ENCODE data around the gene EXOC8.

The EXOC8 gene, protein sequence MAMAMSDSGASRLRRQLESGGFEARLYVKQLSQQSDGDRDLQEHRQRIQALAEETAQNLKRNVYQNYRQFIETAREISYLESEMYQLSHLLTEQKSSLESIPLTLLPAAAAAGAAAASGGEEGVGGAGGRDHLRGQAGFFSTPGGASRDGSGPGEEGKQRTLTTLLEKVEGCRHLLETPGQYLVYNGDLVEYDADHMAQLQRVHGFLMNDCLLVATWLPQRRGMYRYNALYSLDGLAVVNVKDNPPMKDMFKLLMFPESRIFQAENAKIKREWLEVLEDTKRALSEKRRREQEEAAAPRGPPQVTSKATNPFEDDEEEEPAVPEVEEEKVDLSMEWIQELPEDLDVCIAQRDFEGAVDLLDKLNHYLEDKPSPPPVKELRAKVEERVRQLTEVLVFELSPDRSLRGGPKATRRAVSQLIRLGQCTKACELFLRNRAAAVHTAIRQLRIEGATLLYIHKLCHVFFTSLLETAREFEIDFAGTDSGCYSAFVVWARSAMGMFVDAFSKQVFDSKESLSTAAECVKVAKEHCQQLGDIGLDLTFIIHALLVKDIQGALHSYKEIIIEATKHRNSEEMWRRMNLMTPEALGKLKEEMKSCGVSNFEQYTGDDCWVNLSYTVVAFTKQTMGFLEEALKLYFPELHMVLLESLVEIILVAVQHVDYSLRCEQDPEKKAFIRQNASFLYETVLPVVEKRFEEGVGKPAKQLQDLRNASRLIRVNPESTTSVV

DNA sequence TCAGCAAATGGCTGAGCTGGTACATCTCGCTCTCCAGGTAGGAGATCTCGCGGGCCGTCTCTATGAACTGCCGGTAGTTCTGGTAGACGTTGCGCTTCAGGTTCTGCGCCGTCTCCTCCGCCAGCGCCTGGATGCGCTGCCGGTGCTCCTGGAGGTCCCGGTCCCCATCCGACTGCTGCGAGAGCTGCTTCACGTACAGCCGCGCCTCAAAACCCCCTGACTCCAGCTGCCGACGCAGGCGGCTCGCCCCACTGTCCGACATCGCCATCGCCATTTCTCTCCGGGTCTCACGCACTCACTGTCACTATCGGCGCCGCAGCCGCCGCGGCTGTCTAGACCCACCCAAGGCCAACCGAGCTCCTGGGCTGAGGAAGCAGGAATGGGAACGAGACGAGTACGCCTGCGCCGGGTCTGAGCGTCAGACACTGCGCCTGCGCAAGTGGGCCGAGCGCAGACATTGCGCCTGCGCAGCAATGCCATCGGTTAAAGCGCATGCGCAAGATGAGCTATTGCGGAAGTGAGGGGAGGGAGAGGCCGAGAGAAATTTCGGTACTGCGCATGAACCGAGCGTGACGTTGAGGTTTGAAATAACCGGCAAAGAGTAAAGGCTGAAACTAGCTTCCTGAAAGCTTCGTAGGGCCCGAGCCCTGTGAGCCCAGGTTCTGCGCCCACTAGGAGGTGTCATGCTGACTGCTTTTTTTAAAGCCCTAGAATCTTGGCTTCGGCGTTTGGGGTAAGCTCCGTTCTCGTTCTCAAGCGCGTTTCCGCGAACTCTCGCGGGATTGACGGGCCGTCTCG is at the start of gene EXOC8:
Gene EXOC8, minus strand, starts transcription at position 381 of the 798 bp plus-strand sequence. Its CDS starts 107 bp downstream, at position 274.
- peak; percentile 98 for DNase-seq

DNA sequence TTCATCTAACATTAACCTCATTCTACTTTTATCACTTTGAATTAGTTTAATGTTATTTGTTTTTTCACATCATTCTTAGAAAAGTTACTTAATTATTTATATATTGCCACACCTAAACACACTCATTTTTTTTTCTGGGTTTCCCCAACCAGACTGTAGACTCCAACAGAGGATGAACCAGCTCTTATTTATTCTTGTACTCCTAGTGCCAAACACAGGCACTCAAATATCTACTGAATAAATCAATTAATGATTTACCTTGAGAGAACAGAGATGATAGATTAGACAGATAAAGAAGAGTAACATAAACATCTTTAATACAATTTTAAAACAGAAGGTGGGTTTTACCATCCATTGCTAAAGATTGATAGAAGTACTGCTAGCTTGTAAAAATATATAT is 48.8 kb upstream of the EXOC8 start:
- DNase-seq, result no peak

DNA sequence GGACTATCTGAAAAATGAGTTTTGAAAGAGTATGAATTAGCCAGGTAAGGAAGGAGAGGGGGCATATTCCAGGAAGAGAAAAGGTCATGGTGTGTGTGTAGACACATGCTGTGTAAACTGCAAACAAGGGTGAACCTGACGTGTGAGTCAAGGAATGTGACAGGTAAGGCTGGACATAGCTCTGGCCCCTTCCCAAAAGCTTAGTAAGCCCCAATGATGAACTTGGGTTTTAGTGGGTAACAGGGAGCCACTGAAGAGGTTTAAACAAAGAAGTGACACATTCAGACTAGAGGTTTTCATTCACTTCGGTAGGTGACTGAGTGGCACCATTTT is 47.7 kb upstream of the EXOC8 start:
- no peak for DNase-seq

DNA sequence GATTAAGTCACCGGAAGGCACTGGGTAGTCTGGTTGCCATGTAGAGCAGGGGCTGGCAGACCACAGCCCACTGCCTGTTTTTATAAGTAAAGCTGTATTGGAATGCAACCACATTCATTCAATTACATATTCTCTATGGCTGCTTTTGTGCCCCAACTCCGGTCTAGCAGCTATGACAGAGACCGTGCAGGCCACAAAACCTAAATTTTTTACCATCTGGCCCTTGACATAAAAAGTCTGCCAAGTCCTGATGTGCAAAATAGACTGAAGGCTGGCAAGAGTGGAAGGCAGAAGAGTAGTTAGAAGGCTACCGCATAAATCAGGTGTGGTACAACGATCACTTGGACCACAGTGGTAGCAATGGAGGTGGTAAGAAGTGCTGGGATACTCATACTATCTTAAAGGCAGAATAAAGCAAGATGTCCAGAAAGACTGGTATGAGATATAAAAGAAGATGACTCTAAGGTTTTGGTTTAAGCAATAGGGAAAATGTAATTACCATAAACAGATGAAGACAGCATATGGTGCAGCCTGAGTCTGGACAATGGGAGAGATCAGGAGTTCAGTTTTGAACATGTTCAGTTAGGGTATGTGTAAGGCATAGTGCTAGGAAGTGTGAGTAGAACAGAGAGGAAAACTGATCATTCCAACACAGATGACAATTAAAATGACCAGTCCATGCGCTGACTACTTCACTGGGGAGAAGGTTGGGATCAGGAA is 47.2 kb upstream of the EXOC8 start:
- DNase-seq, result no peak

DNA sequence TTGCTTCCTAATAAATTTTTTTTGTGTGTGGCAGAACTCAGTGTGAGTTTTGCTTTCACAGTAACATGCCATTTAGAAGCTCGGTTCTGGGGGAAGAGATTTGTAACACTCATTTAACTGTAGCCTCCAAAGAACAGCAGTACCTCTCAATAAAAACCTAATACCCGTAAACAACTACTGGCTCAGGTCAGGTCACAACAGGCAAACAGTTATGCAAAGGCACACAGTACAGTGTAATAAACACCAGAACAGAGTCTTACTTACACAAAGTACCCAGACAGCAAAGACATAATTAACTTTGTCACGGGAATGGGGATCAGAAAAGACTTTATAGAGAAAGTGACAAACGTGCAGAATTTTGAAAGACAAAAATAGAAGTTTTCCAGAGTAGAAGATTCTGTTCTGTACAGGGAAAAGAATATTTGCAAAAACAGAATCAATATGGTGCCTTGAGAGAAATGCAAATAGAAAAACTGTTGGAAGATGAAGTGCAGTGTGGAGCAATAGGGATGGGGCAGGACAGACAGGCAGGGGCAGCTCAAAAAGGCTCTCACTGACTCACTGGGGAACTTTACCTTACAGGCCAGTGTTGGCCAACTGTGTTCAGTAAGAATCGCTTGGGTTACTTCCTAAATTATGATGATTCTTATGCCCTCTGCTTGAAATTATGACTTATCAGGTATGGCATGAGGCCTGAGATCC is 45.7 kb upstream of the EXOC8 start:
- no peak for DNase-seq

DNA sequence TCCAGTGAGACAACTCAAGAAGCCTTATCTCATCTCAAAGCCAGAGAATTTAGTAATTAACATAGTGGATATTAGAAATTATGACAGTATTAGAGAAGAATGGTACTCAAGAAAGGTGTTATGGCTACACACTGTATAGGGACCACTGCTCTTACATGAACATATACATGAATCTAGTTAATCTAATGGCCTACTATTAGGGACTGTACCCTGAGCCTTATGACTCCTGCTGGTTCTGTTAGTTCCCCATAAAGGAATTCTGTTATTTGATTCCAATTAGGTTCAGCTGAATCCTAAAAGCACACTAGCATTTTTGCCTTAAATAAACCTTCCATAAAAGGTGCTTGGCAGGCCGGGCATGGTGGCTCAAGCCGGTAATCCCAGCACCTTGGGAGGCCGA is 44.8 kb upstream of the EXOC8 start:
- no peak for DNase-seq

DNA sequence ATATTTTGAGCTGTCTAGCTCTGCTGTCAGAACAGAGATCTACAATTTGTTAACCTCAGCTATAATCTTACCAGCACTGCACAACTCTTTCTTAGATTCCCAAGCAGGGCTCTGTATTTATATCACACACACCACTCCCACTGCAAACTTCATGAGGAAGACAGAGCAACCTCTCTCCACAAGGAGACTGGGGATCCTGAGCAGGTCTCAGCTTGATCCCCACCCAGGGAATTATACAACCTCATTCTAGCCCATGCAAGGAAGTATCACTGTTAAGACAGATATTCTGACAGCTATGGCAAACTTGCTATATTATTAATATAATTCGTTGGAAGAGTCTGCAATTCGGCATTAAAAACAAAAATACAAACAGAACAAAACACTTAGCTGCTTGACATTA is 44.1 kb upstream of the EXOC8 start:
- no peak for DNase-seq

DNA sequence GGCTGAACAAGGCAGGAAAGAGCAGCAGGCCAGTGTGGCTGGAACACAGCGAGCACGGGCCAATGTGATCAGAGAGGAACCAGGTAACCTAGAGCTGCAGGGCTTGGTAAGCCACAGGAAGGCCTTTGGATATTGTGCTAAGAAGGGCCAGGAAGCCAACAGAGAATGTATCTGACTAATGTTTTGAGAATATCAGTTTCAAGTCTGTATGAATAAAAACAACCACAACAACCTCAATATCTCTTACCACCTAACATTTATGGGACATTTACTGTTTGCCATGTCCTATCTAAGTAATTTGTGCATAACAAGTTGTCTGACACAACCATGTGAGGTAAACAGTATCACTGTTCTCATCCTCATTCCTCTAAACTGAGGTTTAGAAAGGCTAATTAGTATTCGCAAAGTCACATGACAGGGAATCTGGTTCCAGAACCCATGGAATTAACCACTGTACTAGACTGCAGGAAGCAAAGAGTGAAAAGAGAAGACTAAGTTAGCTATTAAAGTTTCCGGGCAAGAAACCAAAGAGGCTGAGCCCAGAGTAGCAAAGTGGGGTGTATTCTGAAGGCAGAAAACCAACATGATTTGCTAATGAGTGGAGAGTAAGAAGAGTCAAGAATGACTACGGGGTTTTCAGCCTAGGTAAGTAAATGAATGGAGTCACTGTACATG is 39.4 kb upstream of the EXOC8 start:
- no peak for DNase-seq

DNA sequence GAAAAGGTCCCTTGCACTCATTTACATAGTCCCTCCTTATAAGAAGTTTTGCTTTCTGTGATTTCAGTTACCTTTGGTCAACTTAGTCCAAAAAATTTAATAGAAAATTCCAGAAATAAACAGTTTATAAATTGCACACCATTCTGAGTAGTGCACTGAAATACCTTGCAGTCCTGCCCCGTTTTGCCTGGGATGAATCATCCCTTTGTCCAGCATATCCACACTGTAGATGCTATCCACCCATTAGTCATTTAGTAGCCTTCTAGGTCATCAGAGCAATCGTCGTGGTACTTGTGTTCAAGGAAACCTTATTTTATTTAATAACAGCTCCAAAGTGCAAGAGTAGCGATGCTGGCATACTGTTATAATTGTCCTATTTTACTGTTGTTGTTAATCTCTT is 38.4 kb upstream of the EXOC8 start:
- no peak for DNase-seq

DNA sequence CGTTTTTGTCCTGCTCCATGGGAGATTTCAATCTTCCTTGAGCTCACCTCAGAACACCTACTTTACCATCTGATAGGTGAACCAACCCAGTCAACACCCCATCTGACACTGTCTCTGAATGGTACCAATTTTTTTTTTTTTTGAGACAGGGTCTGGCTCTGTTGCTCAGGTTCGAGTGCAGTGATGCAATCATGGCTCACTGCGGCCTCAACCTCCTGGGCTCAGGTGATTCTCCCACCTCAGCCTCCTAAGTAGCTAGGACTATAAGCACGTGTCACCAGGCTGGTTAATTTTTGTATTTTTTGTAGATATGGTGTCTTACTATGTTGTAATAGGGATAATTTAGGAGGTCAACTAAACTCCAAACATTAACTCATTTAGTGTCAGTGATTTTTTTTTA is 36.7 kb upstream of the EXOC8 start:
- DNase-seq, result no peak

DNA sequence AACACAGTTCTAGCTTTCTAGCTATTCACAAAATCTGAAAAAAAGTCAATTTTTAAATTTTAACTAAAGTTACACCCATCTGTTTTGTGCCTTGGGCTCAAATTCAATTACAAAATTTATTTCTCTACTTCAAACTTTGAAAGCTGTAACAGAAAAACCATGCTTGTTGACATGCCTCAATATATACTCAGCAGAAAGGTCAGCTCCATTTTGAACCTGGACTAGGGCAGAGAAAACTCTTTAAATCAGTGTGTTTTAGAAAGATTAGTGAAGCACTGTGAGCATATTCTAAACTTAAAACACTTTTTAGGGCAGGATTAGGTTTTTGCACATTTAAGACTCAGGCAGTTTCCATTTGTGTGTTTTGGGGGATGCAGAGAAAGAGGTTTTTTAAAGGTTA is 34.8 kb upstream of the EXOC8 start:
- DNase-seq, result no peak

DNA sequence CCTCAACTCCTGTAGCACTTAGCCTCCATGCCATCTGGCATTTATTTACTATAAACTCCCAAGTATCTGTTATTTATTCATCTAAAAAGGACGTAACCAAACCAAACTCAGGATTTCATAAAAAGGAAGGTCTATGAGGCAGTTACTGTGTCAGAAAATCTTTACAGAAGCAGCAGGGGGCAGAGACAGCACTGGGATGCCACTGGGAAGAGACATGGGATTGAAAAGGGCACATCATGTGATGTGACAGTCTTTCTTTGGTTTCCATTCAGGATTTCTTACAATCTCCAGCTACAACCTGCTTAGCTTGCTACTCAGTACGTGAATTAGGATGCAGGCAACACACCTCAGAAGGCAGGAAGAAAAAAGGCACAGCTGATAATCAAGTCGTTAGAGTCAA is 31.6 kb upstream of the EXOC8 start:
- DNase-seq, result no peak

DNA sequence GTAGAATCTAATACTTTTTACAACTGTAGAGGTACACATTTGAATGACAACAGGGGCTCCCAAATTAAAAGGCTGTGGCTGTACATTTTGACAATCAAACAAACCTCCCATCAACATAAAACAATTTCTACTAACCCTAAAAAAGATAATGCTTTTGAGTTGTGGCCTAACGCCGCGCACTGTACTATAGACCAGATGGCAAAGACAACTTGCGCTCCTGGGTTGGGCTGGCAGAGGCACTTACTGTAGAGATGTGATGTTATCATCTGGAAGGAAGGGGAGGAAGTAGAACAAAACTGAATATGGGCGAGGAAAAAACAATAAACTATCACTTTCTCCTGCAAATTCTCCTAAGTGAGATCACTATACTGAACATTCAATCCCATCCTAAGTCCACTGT is 26.5 kb upstream of the EXOC8 start:
- DNase-seq, result no peak

DNA sequence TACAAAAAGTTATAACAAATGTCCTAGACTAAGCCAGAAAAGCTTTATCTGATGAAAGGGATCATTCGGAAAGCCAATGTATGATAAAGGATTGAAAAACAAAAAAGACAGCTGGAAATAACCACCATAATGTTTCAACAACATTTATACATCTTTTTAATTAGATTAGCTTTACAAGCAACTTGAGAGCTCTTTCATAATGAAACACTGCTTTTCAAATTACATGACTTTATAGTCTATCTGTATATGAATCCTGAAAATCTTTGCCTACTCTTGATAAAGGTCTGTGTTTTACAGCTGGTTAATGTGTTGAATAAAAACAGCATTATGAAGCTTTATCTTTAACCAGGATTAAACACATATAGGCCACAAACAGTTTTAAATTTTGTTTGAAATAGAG is 26.0 kb upstream of the EXOC8 start:
- no peak for DNase-seq

DNA sequence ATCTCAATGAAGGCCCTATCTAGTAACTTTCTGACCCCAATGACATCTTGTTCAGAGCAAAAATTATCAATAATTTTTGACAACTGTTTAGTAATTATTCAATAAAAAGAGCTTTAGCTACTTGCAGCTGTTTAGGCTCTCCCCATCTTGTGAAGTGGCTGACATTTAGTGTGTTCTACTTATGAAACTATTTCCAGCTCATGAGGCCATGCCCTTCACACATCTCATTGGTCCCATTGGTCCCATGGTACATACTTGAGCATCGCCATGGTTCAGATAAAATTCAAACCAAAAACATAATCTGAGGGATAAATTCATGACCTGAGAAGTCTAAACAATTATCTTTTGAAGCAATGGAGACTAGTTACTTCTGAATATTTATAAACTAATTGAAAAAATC is 24.7 kb upstream of the EXOC8 start:
- no peak for DNase-seq

DNA sequence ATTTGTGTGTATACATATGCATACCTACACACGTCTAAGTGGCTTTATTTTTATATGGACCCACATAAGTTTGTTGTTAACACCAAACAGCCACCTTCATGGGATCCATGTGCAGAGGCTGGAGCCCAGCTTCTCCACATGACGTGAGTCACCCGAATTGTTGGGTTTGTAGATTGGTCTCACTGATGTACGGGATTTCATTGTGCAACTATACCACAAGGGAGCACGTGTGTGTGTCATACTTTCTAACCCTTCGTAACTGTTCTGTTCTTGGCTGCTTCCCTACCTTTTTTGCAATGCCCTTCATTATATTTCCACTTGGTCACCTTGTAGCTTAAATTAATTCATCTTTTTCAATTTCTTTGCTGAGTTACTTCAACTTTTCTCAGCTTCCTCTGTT is 21.5 kb upstream of the EXOC8 start:
- no peak for DNase-seq

DNA sequence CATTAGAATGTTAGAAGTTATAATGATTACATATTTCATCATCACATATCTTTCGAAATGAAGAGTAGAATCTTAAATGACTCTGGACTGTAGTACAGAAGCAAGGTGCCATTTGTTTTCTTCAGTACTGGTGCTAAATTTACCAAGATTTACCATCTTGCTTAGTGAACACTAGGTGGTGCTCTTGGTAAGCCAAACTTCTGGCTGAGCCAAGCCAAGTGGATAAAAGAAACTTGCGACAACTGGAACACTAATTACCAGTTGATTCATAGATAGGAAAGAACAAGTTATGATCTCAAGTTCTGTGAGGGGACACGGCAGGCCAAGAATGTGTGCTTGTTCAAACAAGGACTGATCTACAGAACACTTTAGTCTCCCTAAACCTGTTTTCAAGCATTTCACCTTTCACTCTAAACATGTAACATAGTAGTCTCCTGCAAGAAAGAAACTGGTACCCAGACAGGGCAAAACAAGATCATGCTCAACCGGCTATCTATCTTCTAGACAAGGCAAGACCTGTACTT is 20.2 kb upstream of the EXOC8 start:
- peak; percentile 66 for DNase-seq

DNA sequence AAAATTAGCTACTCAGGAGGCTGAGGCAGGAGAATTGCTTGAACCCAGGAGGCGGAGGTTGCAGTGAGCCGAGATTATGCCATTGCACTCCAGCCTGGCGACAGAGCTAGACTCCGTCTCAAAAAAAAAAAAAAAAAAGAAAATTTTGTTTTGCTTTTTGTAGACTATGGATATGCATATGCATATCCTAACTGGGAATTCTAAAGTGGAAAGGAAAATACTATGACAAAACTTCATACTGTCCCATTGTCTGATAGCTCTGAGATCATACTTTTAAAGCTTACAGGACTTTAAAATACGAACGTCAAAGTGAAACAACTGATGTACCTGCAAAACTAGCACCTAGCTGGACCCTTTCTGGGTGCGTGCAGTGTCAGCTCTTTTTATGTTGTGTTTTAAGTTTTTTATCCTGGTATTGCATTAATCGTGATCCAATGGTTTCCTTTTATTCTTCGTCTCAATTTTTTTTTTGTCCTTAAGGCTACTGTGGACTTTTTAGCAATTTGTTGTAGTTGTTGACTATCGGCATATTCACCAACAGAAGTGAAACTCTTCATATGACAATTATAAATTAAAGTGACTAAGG is 19.6 kb upstream of the EXOC8 start:
- DNase-seq, result no peak

DNA sequence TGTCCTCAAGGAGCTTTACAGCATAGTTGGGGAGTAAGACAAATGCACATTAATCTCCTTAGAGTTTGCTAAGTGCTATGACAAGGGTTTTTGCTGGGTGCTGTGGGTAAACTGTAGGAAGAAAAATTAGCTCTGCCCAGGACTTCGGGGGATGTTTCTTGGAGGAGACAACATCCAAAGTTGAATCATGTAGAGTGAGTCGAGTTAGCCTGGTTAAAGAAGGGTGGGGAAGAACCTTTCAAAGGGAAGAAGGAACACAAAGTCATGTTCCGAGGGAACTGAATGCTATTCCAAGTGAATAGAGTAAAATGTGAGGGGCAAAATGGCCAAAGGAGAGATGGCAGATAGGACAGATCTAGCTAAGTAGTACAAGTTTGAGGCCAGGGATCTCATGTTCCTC is 17.5 kb upstream of the EXOC8 start:
- no peak for DNase-seq

DNA sequence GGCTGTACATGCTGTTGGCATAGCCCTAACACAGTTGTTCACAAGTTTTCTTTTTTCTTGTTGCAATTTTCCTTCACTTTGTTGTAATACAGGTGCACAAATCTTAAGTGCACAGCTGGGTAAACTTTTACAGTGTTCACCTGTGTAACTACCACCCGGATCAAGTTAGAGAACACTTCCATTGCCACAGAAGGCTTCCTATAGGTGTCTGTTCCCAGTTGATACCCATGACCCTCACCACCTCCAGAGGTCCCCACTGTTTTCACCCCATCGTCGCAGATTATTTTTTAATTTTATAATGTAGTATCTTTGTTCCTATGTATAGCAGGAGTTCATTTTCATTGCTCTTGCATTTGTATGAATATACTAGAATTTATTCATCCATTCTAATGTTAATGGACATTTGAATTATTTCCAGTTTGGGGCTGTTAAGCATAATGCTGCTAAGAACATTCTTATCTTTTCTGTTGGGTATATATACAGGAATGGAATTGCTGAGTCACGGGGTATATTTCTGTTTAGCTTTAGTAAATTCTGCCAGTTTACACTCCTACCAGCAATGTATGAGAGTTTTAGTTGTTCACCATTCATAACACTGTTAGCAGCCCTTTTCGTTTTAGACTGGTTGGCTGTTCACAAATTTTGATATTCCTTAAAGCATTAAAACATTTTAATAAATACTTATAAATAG is 16.8 kb upstream of the EXOC8 start:
- DNase-seq, result no peak

DNA sequence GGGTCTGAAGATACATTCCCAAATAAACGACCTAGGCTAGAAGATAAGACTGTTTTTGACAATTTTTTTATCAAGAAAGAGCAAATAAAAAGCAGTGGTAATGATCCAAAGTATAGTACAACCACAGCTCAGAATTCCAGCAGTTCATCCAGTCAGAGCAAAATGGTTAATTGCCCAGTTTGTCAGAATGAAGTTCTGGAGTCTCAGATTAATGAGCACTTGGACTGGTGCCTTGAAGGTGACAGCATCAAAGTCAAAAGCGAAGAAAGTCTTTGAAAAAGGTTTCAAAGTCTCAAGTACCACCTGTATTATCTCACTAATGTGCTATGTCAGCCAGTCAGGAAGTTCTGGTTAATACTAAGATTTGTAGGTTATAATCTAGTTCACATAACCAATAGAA is 15.4 kb upstream of the EXOC8 start:
- DNase-seq, result no peak
